Duodenal mucosa (tissue), 2 donors: ENCODE results near the gene PCK2.

Experiments
- H3K27ac ChIP-seq: one replicate; pipeline ENCODE4 v1.7.0; 2013; ENCODE audit warnings: low read depth, low read length
- H3K27me3 ChIP-seq, 2 donors: one replicate each; pipeline ENCODE4 v1.7.0; 2013; ENCODE audit warnings: low read length in 2 of 2, control low read depth in 1 of 2; ENCODE audit not compliant: insufficient read depth in 2 of 2, control insufficient read depth in 1 of 2
- H3K36me3 ChIP-seq, 2 donors: one replicate each; pipeline ENCODE4 v1.7.0; 2013; ENCODE audit warnings: low read length in 2 of 2, control low read depth in 1 of 2; ENCODE audit not compliant: insufficient read depth in 2 of 2, control insufficient read depth in 1 of 2
- H3K4me1 ChIP-seq, 2 donors: one replicate each; pipeline ENCODE4 v1.7.0; 2013; ENCODE audit warnings: low read length in 2 of 2, control low read depth in 1 of 2; ENCODE audit not compliant: insufficient read depth in 2 of 2, control insufficient read depth in 1 of 2
- H3K4me3 ChIP-seq, 2 donors: one replicate each; pipeline ENCODE4 v1.7.0; 2013; ENCODE audit warnings: low read length in 2 of 2, low read depth in 1 of 2
- H3K9ac ChIP-seq, 2 donors: one replicate each; pipeline ENCODE4 v1.7.0; 2013; ENCODE audit warnings: low read length in 2 of 2, low read depth in 1 of 2
- H3K9me3 ChIP-seq, 2 donors: one replicate each; pipeline ENCODE4 v1.7.0; 2013; ENCODE audit warnings: low read length in 2 of 2, control low read depth in 1 of 2; ENCODE audit not compliant: control insufficient read depth in 1 of 2

Gene PCK2

DNA sequence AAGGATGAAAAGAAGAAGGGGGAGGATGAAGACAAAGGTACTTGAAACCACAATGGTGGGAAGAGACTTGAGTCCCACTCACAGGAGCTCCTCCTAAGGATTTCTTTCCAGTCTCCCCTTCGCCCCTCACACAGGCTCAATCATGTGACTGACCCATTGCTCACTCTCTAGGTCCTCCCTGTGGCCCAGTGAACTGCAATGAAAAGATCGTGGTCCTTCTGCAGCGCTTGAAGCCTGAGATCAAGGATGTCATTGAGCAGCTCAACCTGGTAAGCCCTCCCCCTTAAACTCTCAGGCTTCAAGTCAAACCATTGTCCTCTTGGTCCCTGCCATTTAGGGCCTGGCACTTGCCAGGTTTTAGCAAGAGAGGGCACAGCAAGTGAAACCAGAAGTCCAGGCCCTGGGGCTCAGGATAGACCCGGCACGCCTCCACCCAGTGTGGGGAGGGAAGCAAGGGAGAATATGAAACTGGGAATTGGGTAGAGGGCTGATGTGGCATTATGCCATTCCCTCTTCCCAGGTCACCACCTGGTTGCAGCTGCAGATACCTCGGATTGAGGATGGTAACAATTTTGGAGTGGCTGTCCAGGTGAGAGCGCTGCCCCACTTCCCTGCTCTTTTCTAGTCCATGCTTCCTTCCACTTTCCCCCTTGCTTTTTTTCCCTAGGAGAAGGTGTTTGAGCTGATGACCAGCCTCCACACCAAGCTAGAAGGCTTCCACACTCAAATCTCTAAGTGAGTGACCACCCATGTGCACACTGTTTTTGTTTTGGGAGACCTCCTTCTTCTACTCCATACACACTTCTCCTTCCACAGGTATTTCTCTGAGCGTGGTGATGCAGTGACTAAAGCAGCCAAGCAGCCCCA is 43.7 kb downstream of the PCK2 start:
- H3K9me3 ChIP-seq, result no peaks in the 10 kb centered on the region
- H3K27me3 ChIP-seq, result no peaks in the 10 kb centered on the region
- no peak overlapping the region for H3K27ac ChIP-seq
- peaks cover 24 to 26% of the 10 kb centered on the region in 2 donors for H3K36me3 ChIP-seq
- H3K4me3 ChIP-seq, result peak overlapping the region; percentile 86 to 88
- peak overlapping the region; percentile 77 to 94 for H3K9ac ChIP-seq
- peaks cover 47 to 50% of the 10 kb centered on the region in 2 donors for H3K4me1 ChIP-seq

DNA sequence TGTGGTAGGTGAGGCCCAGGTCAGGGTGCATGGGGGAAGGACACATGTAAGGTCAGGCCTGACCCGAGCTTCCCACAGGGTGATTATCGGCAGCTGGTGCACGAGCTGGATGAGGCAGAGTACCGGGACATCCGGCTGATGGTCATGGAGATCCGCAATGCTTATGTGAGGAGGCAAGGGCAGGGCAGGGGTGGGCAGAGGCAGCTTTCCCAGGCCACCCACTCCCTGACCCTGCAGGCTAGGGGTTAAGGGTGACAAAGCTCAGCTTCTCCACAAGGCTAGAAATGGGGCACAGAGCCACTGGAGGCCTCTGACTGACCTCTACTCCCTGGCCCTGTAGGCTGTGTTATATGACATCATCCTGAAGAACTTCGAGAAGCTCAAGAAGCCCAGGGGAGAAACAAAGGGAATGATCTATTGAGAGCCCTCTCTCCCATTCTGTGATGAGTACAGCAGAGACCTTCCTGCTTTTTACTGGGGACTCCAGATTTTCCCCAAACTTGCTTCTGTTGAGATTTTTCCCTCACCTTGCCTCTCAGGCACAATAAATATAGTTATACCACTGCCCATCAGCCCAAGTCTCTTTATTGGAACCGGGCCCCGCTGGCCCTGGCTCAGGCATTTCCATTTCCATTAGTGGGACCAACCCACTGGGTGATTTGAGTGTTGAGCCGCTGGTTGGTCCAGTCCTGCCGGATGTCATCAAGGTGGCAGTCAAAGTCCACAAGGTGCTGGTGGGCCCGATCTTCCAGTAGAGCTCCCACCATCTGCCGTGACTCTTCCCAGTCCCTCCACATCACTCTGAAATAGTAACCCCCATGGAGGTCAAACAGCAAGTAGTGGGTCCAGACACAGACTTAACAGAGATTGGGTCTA is 44.5 kb downstream of the PCK2 start:
- H3K36me3 ChIP-seq, result peaks cover 28 to 35% of the 10 kb centered on the region in 2 donors
- no peaks in the 10 kb centered on the region for H3K27me3 ChIP-seq
- H3K4me1 ChIP-seq, result peaks cover 53 to 58% of the 10 kb centered on the region in 2 donors
- H3K4me3 ChIP-seq, result no peak overlapping the region
- H3K9ac ChIP-seq, result peak overlapping the region in 1 of 2 donors; percentile 20
- H3K9me3 ChIP-seq, result no peaks in the 10 kb centered on the region
- no peak overlapping the region for H3K27ac ChIP-seq

DNA sequence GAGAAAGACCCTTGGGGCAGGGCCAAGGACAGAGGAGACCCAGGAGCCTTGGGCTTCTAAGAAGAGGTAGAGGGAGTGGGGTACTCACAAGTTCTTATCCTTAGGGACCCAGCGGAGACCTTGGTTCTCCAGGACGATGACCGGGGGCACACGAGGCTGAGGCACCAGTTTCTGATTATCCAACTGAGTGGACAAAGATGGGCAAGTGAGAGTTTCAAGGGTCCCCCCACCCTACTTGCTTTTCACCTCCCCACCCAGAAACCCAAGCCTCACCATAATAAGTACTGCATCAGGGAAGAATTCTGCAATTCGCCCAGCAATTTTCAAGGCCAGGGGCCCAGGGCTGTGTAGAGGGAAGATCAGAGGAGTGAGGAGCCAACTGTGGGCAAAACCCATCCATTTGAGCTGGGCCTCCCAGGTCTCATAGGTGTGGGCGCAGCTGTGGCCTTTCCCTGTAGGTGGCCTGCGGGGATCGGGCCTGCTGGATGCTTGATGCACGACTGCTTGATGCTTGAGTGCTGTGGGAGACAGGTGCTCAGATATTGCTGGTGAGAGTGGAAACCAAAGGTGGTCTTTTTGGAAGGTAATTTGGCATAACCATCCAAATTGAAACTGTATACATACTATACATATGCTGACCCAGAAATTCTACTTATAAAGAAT is 45.3 kb downstream of the PCK2 start:
- Histone ChIP-seq H3K9ac (peak overlapping the region; percentile 20 to 38), H3K27ac (no peak overlapping the region), H3K4me1 (peaks cover 61 to 66% of the 10 kb centered on the region in 2 donors), H3K4me3 (peak overlapping the region; percentile 17 to 49), H3K36me3 (peaks cover 34 to 43% of the 10 kb centered on the region in 2 donors), H3K27me3 (no peaks in the 10 kb centered on the region), H3K9me3 (no peaks in the 10 kb centered on the region)

DNA sequence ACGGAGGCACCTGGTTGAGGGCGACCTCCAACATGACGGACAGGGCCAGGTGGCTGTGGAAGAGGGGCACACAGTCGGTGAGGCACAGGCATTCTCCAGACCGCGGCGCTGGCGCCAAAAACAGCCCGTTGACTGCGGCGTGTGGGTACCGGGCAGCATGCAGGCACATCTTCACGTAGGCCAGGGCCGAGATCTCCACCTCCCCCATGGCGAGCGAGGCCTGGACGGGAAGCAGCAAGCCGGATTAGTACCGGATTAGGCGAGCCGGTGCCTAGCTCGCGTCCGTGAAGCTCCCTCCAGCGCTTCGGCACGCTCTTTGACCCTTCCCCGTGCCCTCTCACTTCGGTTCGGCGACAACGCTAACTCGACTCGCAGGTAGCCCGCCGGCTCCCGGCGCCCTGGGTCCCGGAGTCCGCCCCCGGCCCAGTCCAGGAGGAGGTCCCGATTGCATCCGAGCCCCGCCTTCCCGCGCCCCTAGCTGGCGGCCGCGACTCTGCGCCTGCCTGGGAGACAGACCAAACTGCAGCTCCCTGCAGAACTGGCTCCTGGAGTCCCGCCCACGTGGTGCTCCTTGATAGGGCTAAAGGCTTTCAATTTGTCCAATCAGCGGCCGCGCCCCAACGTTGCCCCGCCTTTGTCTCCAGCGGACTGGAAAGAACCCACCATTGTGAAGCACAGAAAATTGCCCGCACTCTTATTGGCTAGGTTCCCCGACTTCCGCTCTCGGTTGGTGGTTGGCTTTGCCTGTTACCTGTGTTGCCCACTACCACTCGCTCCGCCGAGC is 47.2 kb downstream of the PCK2 start, which contains the start of gene EMC9:
Gene EMC9 (minus strand): TSS at position 495 of the 784 bp plus-strand sequence. CDS start 287 bp downstream, at position 208.
- H3K27ac ChIP-seq, result peak within 1 kb of the TSS; percentile 92
- peak within 1 kb of the TSS; percentile 70 to 100 for H3K9ac ChIP-seq
- H3K36me3 ChIP-seq, result peaks cover 38 to 49% of the 10 kb centered on the region in 2 donors
- peaks cover 69 to 74% of the 10 kb centered on the region in 2 donors for H3K4me1 ChIP-seq
- no peaks in the 10 kb centered on the region for H3K27me3 ChIP-seq
- H3K4me3 ChIP-seq, result peak within 1 kb of the TSS; percentile 94 to 98
- no peaks in the 10 kb centered on the region for H3K9me3 ChIP-seq

DNA sequence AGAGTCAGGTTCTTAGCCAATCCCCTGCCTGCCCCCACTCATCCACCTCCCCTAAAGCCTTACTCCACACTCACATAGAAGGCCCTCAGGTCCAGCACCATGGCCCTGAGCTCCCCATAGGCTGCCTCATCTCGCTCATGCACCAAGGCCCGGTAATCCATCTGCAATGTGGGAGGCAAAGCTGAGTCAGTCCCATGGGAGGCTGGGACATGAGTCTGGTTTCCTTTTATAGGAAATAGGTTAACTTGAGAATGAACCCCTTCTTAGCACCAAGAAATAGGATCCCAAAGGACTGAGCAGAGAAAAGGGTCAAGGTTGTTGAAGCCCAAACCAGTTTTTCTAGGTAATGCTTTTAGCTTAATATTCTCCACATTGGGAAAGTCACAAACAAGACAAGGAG is 49.4 kb downstream of the PCK2 start:
- no peaks in the 10 kb centered on the region for H3K27me3 ChIP-seq
- H3K4me1 ChIP-seq, result peaks cover 56 to 60% of the 10 kb centered on the region in 2 donors
- H3K27ac ChIP-seq, result no peak overlapping the region
- H3K36me3 ChIP-seq, result peaks cover 25 to 36% of the 10 kb centered on the region in 2 donors
- H3K9ac ChIP-seq, result peak overlapping the region in 1 of 2 donors; percentile 30
- peak overlapping the region in 1 of 2 donors; percentile 100 for H3K4me3 ChIP-seq
- H3K9me3 ChIP-seq, result no peaks in the 10 kb centered on the region

DNA sequence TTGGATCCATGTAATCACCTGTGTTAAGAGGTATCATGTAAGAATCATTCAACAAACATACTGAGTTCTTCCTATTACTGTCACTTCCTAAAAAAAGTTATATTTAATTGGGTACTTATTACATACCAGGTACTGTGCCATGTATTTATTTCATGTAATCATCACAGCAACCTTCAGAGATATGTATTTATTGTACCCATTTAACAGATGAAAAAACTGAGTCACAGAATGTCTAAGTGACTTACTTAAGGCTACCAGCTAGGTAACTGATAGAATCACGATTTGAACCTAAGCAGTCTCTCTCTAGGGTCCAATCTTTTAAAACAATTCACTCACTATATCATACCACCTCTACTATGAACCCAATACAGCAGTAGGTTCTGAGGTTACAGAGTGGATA is 50.3 kb downstream of the PCK2 start:
- Histone ChIP-seq H3K27ac (no peak overlapping the region), H3K4me1 (peaks cover 52 to 55% of the 10 kb centered on the region in 2 donors), H3K4me3 (peak overlapping the region; percentile 77 to 100), H3K27me3 (no peaks in the 10 kb centered on the region), H3K9ac (peak overlapping the region; percentile 30 to 52), H3K36me3 (peaks cover 19 to 32% of the 10 kb centered on the region in 2 donors), H3K9me3 (no peaks in the 10 kb centered on the region)

DNA sequence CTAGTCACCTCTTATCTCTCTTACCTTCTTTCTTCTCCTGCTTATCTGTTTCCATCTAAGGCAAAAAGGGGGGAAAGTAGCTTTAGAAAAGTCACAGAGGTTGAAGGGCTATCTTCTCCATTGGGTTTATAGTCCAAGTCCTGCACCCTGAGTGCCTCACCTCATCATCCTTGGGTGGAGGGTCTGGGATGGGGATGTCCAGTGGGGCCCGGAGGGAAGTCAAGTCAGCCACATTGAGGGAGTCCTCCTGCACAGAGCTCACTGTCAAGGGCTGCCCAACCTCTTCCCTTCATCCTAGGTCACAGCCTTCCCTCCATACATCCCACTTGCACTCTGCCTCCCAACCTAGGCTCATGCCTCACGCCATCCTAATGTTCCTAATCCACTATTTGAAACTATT is 51.1 kb downstream of the PCK2 start:
- peak overlapping the region; percentile 52 to 95 for H3K9ac ChIP-seq
- no peaks in the 10 kb centered on the region for H3K27me3 ChIP-seq
- no peaks in the 10 kb centered on the region for H3K9me3 ChIP-seq
- H3K4me3 ChIP-seq, result peak overlapping the region; percentile 77 to 100
- H3K36me3 ChIP-seq, result peaks cover 23 to 38% of the 10 kb centered on the region in 2 donors
- H3K4me1 ChIP-seq, result peaks cover 50 to 51% of the 10 kb centered on the region in 2 donors
- peak overlapping the region; percentile 94 for H3K27ac ChIP-seq

DNA sequence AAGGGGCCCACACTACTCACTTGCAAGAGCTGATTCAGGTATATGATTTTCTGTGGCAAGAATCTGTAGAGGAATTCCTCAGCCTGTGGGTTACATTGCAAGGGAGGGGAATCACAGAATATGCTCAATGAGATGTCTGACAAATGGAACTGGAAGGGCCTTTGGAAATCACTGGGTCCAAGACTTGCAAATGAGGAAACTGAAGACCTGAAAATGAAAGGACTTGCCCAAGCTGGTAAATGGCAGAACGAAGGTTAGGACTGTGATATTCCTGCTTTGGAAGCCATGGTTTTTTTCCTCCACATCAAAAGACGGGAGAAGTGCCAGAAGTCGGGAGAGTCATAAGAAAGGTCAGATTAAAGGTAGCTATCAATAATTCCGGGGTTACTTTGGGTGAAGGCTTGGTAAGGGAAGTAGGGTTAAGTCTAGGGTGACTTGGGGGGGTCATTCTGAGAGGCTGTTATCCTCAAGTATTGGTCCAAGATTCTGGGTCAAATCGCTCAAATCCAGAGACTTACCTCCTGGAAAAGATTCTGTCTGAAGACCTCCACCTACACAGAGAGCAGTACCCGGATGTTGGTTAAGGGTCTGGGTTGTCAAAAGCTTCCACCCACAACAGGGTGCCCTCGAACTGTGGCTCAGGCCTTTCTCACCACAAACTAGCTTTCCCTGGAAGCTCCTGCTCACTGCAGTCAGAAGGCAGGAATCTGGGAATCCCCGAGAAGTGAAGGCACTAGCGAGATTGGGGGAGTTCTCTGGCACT is 51.8 kb downstream of the PCK2 start:
- H3K9ac ChIP-seq, result peak overlapping the region; percentile 88 to 95
- peaks cover 28 to 44% of the 10 kb centered on the region in 2 donors for H3K36me3 ChIP-seq
- H3K4me1 ChIP-seq, result peaks cover 47 to 50% of the 10 kb centered on the region in 2 donors
- peak overlapping the region; percentile 94 for H3K27ac ChIP-seq
- H3K9me3 ChIP-seq, result no peaks in the 10 kb centered on the region
- H3K27me3 ChIP-seq, result no peaks in the 10 kb centered on the region
- H3K4me3 ChIP-seq, result peak overlapping the region; percentile 77 to 100
